Right lobe of liver (tissue), 6 donors: ENCODE measurements around the gene STON2. TPM values are rescaled to one million over a fixed set of nuclear protein-coding genes. Genes with fewer than 3 reads are reported as not detected.

Experiments used
- ATAC-seq, 4 donors: fragments of 200-7000 bp; cut with Tn5 transposase; one replicate each; pipeline ENCODE4 v1.9.1; 2020; ENCODE audit warnings: mild to moderate bottlenecking in 4 of 4, moderate library complexity in 4 of 4
- DNase-seq, 3 donors: peaks; one replicate each; pipeline ENCODE4 v3.0.0-alpha.2; 2020
- H3K27ac ChIP-seq, 3 donors: fragments of 200-600 bp; one replicate each; pipeline ENCODE4 v1.8.0; 2022
- H3K27me3 ChIP-seq, 2 donors: fragments of 200-600 bp; one replicate each; pipeline ENCODE4 v1.8.0; 2022
- H3K36me3 ChIP-seq, 4 donors: fragments of 200-600 bp; sonication (generic) in 1 of 4; one replicate each; pipeline versions ENCODE4 v1.5.1 to v1.8.0; 2017 to 2022; ENCODE audit warnings: control low read depth in 1 of 4
- H3K4me1 ChIP-seq, 4 donors: fragments of 200-600 bp; sonication (generic) in 1 of 4; one replicate each; pipeline versions ENCODE4 v1.5.1 to v1.8.0; 2017 to 2022; ENCODE audit warnings: control low read depth in 1 of 4
- H3K4me3 ChIP-seq, 3 donors: fragments of 200-600 bp; one replicate each; pipeline ENCODE4 v1.8.0; 2022
- H3K9me3 ChIP-seq, 4 donors: fragments of 200-600 bp; sonication (generic) in 1 of 4; one replicate each; pipeline versions ENCODE4 v1.5.1 to v1.8.0; 2017 to 2022; ENCODE audit warnings: control low read depth in 1 of 4
- POLR2A ChIP-seq: fragments of 450-650 bp; IDR thresholded peaks from one replicate; pipeline ENCODE4 v1.6.1; 2017; ENCODE audit warnings: antibody characterized with exemption, mild to moderate bottlenecking
- WGBS: methylation state at CpG from one replicate; pipeline ENCODE4 v1.1.6; 2018; ENCODE audit warnings: low coverage, low lambda C conversion rate; ENCODE audit not compliant: insufficient coverage; ENCODE audit errors: missing lambda C conversion rate; 5-methylcytosine and 5-hydroxymethylcytosine counted together
- intact Hi-C, 2 donors: fragments of 100-400 bp; cut with DNase I; formaldehyde crosslinking; loops; one replicate each; pipeline versions ENCODE4 v1.11.2 to v1.14.1; 2022
- total RNA-seq, 6 experiments: library from RNA; depleted of rRNA in 2 of 6; stranded (reverse); fragments of >200 nt in 2 of 6; fragmentation: NEBNext Ultra II Directional in 3 of 6; extraction: Animal tissue kit (Norgen Biotek cat#: 25700) in 3 of 6; gene quantifications; one replicate each; pipeline versions ENCODE4 v1.1.0 to v1.2.4, GENCODE V29; 2016 to 2023
- TF ChIP-seq, protein P1 (sequence below), 4 donors: fragments of 200-600 bp in 3 of 4; fragments of 450-650 bp in 1 of 4; IDR thresholded peaks; one replicate each; pipeline versions ENCODE4 v1.5.1 to v1.8.0; 2016 to 2022; ENCODE audit warnings: antibody characterized with exemption in 4 of 4, mild to moderate bottlenecking in 2 of 4
- donor health status: DM: no; HTN: yes; CAD: no.
- donor health status: DM: no; HTN: no; CAD: no.
- donor health status: DM: no; HTN: no; CAD: no.
- donor health status: DM: no; HTN: yes; CAD: no.
- donor health status: DM: no; HTN: yes; CAD: no.

The STON2 gene
- total RNA-seq, 6 experiments from 2014 or later: 4.9 to 23.7 (median 10.7) TPM

DNA sequence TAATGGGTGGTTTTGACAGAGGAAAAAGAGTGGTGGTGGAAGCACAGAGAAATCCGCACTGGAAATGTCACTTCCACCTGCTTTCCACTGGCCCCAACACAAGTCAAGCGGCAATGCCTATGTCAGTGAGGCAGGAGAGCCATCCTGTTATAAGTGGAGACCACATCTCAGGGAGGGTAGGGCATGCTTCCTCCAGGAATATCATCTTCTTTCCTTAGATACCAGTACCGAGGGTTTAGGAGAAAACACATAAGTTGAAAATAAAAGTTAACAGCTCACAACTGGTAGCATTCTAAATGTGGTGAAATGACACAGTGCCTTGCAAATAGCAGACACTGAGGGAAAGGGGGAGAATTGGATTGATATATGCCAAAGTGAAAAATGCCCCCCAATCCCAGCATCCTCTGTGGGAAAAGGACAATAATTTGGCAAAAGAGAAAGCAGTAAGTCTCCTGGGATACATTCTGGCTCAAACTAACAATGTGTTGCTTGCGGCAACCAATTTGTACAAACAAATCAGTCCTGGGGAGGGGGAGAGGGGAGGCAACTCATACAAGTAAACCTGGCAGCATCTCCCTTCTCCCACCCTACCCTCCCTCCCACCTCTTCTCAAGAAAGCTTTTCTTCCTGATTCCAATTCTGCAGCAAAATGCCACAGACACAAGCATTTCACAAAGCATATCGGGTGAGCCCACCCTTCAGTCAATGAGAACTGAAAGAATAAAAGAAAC lies 57.1 kb downstream of the STON2 start:
- no peak overlapping the region for H3K4me3 ChIP-seq
- H3K36me3 ChIP-seq: no peaks in the 10 kb centered on the region
- H3K27ac ChIP-seq: no peak overlapping the region
- H3K4me1 ChIP-seq: no peaks in the 10 kb centered on the region
- WGBS: 96% methylated on average over 2 of the region's 5 CpGs
- no peak for DNase-seq
- ATAC-seq: no peak
- no peaks in the 10 kb centered on the region for H3K9me3 ChIP-seq
- no peaks in the 10 kb centered on the region for H3K27me3 ChIP-seq
- intact Hi-C loops: no loop called here
- TF ChIP-seq, protein P1, sequence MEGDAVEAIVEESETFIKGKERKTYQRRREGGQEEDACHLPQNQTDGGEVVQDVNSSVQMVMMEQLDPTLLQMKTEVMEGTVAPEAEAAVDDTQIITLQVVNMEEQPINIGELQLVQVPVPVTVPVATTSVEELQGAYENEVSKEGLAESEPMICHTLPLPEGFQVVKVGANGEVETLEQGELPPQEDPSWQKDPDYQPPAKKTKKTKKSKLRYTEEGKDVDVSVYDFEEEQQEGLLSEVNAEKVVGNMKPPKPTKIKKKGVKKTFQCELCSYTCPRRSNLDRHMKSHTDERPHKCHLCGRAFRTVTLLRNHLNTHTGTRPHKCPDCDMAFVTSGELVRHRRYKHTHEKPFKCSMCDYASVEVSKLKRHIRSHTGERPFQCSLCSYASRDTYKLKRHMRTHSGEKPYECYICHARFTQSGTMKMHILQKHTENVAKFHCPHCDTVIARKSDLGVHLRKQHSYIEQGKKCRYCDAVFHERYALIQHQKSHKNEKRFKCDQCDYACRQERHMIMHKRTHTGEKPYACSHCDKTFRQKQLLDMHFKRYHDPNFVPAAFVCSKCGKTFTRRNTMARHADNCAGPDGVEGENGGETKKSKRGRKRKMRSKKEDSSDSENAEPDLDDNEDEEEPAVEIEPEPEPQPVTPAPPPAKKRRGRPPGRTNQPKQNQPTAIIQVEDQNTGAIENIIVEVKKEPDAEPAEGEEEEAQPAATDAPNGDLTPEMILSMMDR (IDR thresholded peaks at IDR 0.05): no peak
- TF ChIP-seq POLR2A: no peak

DNA sequence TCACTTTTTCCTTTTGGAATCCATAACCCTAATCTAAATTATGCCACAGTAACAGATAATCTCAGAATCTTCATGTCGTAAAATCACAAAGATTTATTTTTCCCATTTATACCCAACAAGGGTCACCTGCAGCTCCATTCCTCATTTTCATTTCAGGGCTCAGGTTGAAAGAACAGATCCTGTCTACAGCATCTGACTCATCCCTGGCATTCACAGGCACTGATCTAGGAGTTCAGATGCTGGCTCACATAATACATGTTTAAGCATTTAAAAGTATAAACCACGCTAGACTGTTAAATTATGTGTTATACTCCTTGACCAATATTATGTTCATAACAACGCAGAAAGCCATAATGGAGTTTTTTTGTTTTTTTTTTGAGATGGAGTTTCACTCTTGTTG lies 58.3 kb downstream of the STON2 start:
- Histone ChIP-seq H3K4me3 (no peak overlapping the region), H3K27me3 (no peaks in the 10 kb centered on the region), H3K9me3 (no peaks in the 10 kb centered on the region), H3K27ac (no peak overlapping the region), H3K4me1 (no peaks in the 10 kb centered on the region), H3K36me3 (no peaks in the 10 kb centered on the region)
- intact Hi-C loops: no loop called here
- TF ChIP-seq, protein P1 (IDR thresholded peaks at IDR 0.05): no peak
- no peak for TF ChIP-seq POLR2A
- no peak for DNase-seq
- 96% methylated on average over 3 of the region's 3 CpGs for WGBS
- ATAC-seq: no peak

DNA sequence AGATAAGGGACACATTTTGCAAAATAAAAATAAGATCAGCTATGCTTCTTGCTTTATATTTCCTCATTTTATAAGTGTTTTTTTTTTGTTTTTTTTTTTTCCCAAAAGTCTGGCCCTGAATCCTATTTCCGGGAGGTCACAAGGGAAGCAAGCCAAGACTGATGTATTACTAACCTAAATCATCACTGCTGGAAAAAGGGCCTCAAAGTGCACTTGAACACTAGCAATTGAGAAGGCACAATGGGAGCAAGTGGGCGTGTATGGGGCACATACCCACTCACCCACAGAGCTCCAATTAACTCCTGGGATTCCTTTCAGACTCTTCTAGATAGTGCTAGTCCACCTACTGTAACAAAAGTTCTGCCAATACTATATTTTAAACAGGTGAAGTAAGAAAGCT lies 58.8 kb downstream of the STON2 start:
- no peak overlapping the region for H3K27ac ChIP-seq
- H3K4me1 ChIP-seq: no peaks in the 10 kb centered on the region
- no peak overlapping the region for H3K4me3 ChIP-seq
- no peaks in the 10 kb centered on the region for H3K36me3 ChIP-seq
- 71% methylated on average over 2 of the region's 2 CpGs for WGBS
- ATAC-seq: peak in 1 of 4 donors; percentile 30
- TF ChIP-seq POLR2A: no peak
- TF ChIP-seq, protein P1 (IDR thresholded peaks at IDR 0.05): no peak
- H3K27me3 ChIP-seq: no peaks in the 10 kb centered on the region
- no peak for DNase-seq
- no peaks in the 10 kb centered on the region for H3K9me3 ChIP-seq
- intact Hi-C loops: no loop called here

DNA sequence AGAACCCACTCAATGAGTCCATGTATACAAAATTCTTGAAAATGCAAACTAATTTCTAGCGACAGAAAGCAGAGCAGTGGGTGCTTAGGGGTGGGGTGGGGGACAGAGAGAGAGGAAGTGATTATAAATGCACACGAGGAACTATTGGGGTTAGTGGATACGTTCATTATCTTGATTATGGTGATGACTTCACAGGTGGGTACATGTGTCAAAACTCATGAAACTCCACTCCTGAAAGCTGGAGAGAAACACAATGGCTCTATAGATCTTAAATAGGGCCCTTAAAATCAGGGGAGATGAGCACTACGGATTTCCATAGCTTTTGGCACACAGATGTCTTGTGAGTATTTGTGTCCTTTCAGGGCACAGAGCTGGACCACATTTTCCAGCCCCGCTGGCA lies 59.9 kb downstream of the STON2 start:
- DNase-seq: no peak
- no peak overlapping the region for H3K4me3 ChIP-seq
- H3K27ac ChIP-seq: no peak overlapping the region
- ATAC-seq: no peak
- intact Hi-C loops: no loop called here
- 86% methylated on average over 3 of the region's 5 CpGs for WGBS
- no peaks in the 10 kb centered on the region for H3K36me3 ChIP-seq
- TF ChIP-seq, protein P1 (IDR thresholded peaks at IDR 0.05): no peak
- TF ChIP-seq POLR2A: no peak
- no peaks in the 10 kb centered on the region for H3K4me1 ChIP-seq
- H3K9me3 ChIP-seq: no peaks in the 10 kb centered on the region
- no peaks in the 10 kb centered on the region for H3K27me3 ChIP-seq
